LNCaP clone FGC (cell line): ENCODE data around the gene RBM20.
"Not testable (repeated sequence)": the region's sequence is repeated elsewhere in the genome, so short reads cannot be mapped to it uniquely, and the experiment has no call there.

ENCODE experiments used
- DNase-seq: peaks from one replicate; pipeline ENCODE4 v3.0.0-alpha.2; 2011; ENCODE audit warnings: low read depth
- H3K4me3 ChIP-seq: 2 replicates; pipeline ENCODE4 v1.5.1; 2011; ENCODE audit warnings: mild to moderate bottlenecking, low read depth, low read length, control low read depth
- CTCF ChIP-seq: IDR thresholded peaks from 2 replicates; pipeline ENCODE4 v1.5.1; 2012; ENCODE audit warnings: mild to moderate bottlenecking; ENCODE audit not compliant: control insufficient read depth, insufficient read depth; ENCODE audit errors: extremely low read depth

RBM20 gene

GRCh38 chr10:110636572-110636931 lies 7.6 kb upstream of the RBM20 start:
- TF ChIP-seq CTCF: no peak
- H3K4me3 ChIP-seq: no peak overlapping the region
- DNase-seq: no peak

GRCh38 chr10:110636932-110637557 lies 7.1 kb upstream of the RBM20 start:
- H3K4me3 ChIP-seq: no peak overlapping the region
- no peak for DNase-seq
- no peak for TF ChIP-seq CTCF

- no peak for DNase-seq
- TF ChIP-seq CTCF: no peak
- H3K4me3 ChIP-seq: no peak overlapping the region
These were observed 6.5 kb upstream of the RBM20 start for GRCh38 chr10:110637558-110638053.

- no peak for DNase-seq
- TF ChIP-seq CTCF: no peak
- no peak overlapping the region for H3K4me3 ChIP-seq
These were observed 5.8 kb upstream of the RBM20 start for GRCh38 chr10:110638319-110638718.

GRCh38 chr10:110639046-110639445 lies 5.1 kb upstream of the RBM20 start:
- not testable (repeated sequence) for DNase-seq, H3K4me3 ChIP-seq

GRCh38 chr10:110639858-110640257 lies 4.3 kb upstream of the RBM20 start:
- DNase-seq, H3K4me3 ChIP-seq: not testable (repeated sequence)

- no peak for DNase-seq
- TF ChIP-seq CTCF: no peak
- no peak overlapping the region for H3K4me3 ChIP-seq
These were observed 2.9 kb upstream of the RBM20 start for GRCh38 chr10:110641256-110641655.

GRCh38 chr10:110642204-110643034 lies 1.7 kb upstream of the RBM20 start:
- no peak overlapping the region for H3K4me3 ChIP-seq
- no peak for DNase-seq
- TF ChIP-seq CTCF: no peak
